K562 (cell line): ENCODE measurements around the gene PTGES3. TPM values are rescaled to one million over a fixed set of nuclear protein-coding genes. Genes with fewer than 3 reads are reported as not detected.

Source experiments
- ATAC-seq: fragments of 200-7000 bp; cut with Tn5 transposase; 3 replicates; pipeline ENCODE4 v1.9.1; 2020; ENCODE audit warnings: moderate library complexity
- BruUV-seq: library from RNA; stranded (reverse); fragments of 400-500 nt; replicated peaks from 2 replicates; lab custom pipeline; 2021; lab: Mats Ljungman, UMichigan
- CTCF ChIA-PET: fragments of 300-600 bp; formaldehyde crosslinking; extraction: SDS; loops from one replicate; lab custom pipeline; 2021; ENCODE audit warnings: low intra/inter-chr PET ratio; lab: Yijun Ruan, JAX
- POLR2A ChIA-PET: fragments of 300-600, 350-650 bp; sonication (Branson Sonifier 250); formaldehyde crosslinking; extraction: SDS; loops from one replicate; lab custom pipeline; 2021; ENCODE audit warnings: antibody characterized with exemption, inconsistent platforms; lab: Yijun Ruan, JAX
- DNase-seq, 4 experiments: peaks; one replicate each; pipeline versions ENCODE4 v3.0.0 to v3.0.0-alpha.2; 2011 to 2018; ENCODE audit warnings: low spot score in 3 of 4, mixed read lengths in 3 of 4; ENCODE audit errors: extremely low read depth in 1 of 4
- FAIRE-seq: peaks from 2 replicates; lab custom pipeline; 2011; peaks lifted over from hg19 to GRCh38; lab: Jason Lieb, UNC
- H2AFZ ChIP-seq: 2 replicates; pipeline ENCODE4 v1.6.0; 2011; ENCODE audit warnings: low read depth, low read length, control low read depth, inconsistent platforms
- H3K27ac ChIP-seq: fragments of 200-600 bp; 3 replicates; pipeline ENCODE4 v1.8.0; 2011; ENCODE audit warnings: low read depth, mild to moderate bottlenecking, control low read depth, inconsistent platforms, low read length, moderate library complexity, mixed read lengths; ENCODE audit errors: extremely low read depth
- H3K27me3 ChIP-seq, 2 experiments: fragments of 300-600 bp in 1 of 2; 2 replicates in 1 of 2; 3 replicates in 1 of 2; pipeline versions ENCODE4 v1.6.0 to v1.8.0; 2011; ENCODE audit warnings: inconsistent platforms in 2 of 2, low read length in 2 of 2, mild to moderate bottlenecking in 1 of 2, mixed read lengths in 1 of 2, moderate library complexity in 1 of 2; ENCODE audit not compliant: control insufficient read depth in 2 of 2, insufficient read depth in 2 of 2
- H3K36me3 ChIP-seq: fragments of 300-600 bp; 3 replicates; pipeline ENCODE4 v1.8.0; 2011; ENCODE audit warnings: mild to moderate bottlenecking, low read length, inconsistent platforms; ENCODE audit not compliant: control insufficient read depth, insufficient read depth
- H3K4me1 ChIP-seq, 2 experiments: fragments of 200-600 bp in 1 of 2; replicated peaks in 1 of 2; 2 replicates in 1 of 2; 3 replicates in 1 of 2; pipeline versions ENCODE4 v1.5.1 to v1.8.0; 2011; ENCODE audit warnings: inconsistent platforms in 2 of 2, low read length in 2 of 2, mild to moderate bottlenecking in 1 of 2, mixed read lengths in 1 of 2, moderate library complexity in 1 of 2; ENCODE audit not compliant: control insufficient read depth in 2 of 2, insufficient read depth in 2 of 2
- H3K4me2 ChIP-seq: 2 replicates; pipeline ENCODE4 v1.6.1; 2011; ENCODE audit warnings: low read length, control low read depth, inconsistent platforms, mixed read lengths; ENCODE audit not compliant: insufficient read depth
- H3K4me3 ChIP-seq: fragments of 200-600 bp; sonication (generic), shearing (Covaris generic); 2 replicates; pipeline ENCODE4 v1.5.1; 2016; ENCODE audit warnings: control low read depth, inconsistent platforms
- H3K79me2 ChIP-seq: fragments of 200-600 bp; 3 replicates; pipeline ENCODE4 v1.8.0; 2011; ENCODE audit warnings: low read length, inconsistent platforms; ENCODE audit not compliant: control insufficient read depth, insufficient read depth
- H3K9ac ChIP-seq, 2 experiments: 2 replicates each; pipeline versions ENCODE4 v1.6.0 to v1.6.1; 2011; ENCODE audit warnings: low read depth in 2 of 2, low read length in 2 of 2, control low read depth in 1 of 2, inconsistent platforms in 1 of 2, mild to moderate bottlenecking in 1 of 2, mixed read lengths in 1 of 2; ENCODE audit not compliant: insufficient read depth in 1 of 2
- H3K9me1 ChIP-seq: one replicate; pipeline ENCODE4 v1.6.0; 2011; ENCODE audit warnings: inconsistent platforms, mild to moderate bottlenecking, low read length, moderate library complexity; ENCODE audit not compliant: control insufficient read depth, insufficient read depth
- H3K9me3 ChIP-seq: replicated peaks from 2 replicates; pipeline ENCODE4 v1.5.1; 2011; ENCODE audit warnings: low read depth, low read length, inconsistent platforms; ENCODE audit not compliant: control insufficient read depth, insufficient read depth
- H4K20me1 ChIP-seq: replicated peaks from 2 replicates; pipeline ENCODE4 v1.6.1; 2011; ENCODE audit warnings: low read length, inconsistent platforms, mixed read lengths; ENCODE audit not compliant: control insufficient read depth, insufficient read depth
- ELF1 ChIP-seq: fragments of 200-800 bp; sonication (Bioruptor generic); IDR thresholded peaks from 2 replicates; pipeline ENCODE4 v1.6.1; 2016; ENCODE audit warnings: missing genetic modification characterization, missing compliant biosample characterization
- NKRF ChIP-seq: fragments of 450-650 bp; IDR thresholded peaks from 2 replicates; pipeline ENCODE4 v1.6.1; 2016; ENCODE audit warnings: borderline replicate concordance
- ZKSCAN1 ChIP-seq: fragments of 150-350 bp; IDR thresholded peaks from 2 replicates; pipeline ENCODE4 v1.6.1; 2016; ENCODE audit warnings: low read depth, low read length
- WGBS: fragments of 100-300 bp; shearing (Covaris generic); methylation state at CpG from one replicate; pipeline ENCODE4 v1.1.6; 2016; ENCODE audit warnings: low coverage, mixed read lengths; ENCODE audit not compliant: insufficient coverage; ENCODE audit errors: missing lambda C conversion rate; 5-methylcytosine and 5-hydroxymethylcytosine counted together
- in situ Hi-C: fragments of 300-500 bp; cut with MboI; formaldehyde crosslinking; loops from 4 replicates; pipeline ENCODE4 v1.15.0; 2018; ENCODE audit warnings: inconsistent platforms, mixed read lengths
- intact Hi-C: fragments of 100-400 bp; cut with micrococcal nuclease; formaldehyde crosslinking; loops from 2 replicates; pipeline ENCODE4 v1.14.2; 2022
- polyA plus RNA-seq, 8 experiments: library from polyadenylated mRNA; depleted of rRNA in 4 of 8; stranded (reverse) in 5 of 8; unstranded in 3 of 8; fragments of >200 nt; fragmentation: Nextera tagmentation in 2 of 8; fragmentation: Illumina TruSeq in 1 of 8; extraction: Ambion mirVana in 2 of 8; extraction: Trizol in 1 of 8; gene quantifications; 2 replicates each; pipeline versions ENCODE4 v1.2.1 to v1.2.3, GENCODE V29; 2011 to 2014; ENCODE audit warnings: inconsistent platforms in 1 of 8, missing spikeins in 1 of 8
- total RNA-seq, 7 experiments: library from RNA; depleted of rRNA in 6 of 7; stranded (reverse); fragments of >200 nt in 6 of 7; fragmentation: Illumina TruSeq in 2 of 7; extraction: Trizol in 2 of 7; gene quantifications; 2 replicates each; pipeline versions ENCODE4 v1.2.1 to v1.2.3, GENCODE V29; 2011 to 2021; ENCODE audit warnings: low replicate concordance in 1 of 7

The PTGES3 gene
- total and polyA plus RNA-seq, 9 of the 15 experiments (the other 6 are each of a cell fraction or from before 2014, with no cell fraction given) = 163 to 501 (median 213) TPM

DNA sequence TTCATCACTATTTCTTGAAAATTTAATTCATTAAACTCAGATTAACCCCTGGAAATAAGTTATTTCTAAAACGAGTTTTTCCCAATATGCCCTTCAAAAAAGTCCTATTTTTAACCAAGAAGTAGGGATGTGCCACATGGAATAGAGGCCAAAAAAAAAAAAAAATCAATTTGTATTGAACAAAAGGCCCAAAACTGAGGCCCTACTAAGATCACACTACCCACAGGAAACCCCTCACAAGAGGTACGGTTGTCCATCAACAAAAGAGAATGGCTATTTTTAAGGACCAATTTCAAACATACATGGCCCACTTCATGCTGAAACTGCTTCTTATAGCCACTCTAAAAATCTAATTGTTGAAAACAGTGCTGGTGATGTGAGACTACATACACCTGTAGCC is 50.5 kb downstream of the PTGES3 start:
- BruUV-seq = no TSS peak
- FAIRE-seq (no peak), DNase-seq (no peak)
- Histone ChIP-seq H3K27me3 (no peaks in the 10 kb centered on the region), H3K9ac (no peak overlapping the region), H2AFZ (no peak overlapping the region), H3K9me3 (no peaks in the 10 kb centered on the region), H3K4me3 (no peak overlapping the region)
- POLR2A ChIA-PET = interaction anchor here (1.7 to 2.0 kb wide), 2 partner anchors 12 to 51 kb away, joined by 5 to 19 read pairs; partner anchors contain the start of gene PTGES3
- WGBS = 48% methylated on average over 2 of the region's 2 CpGs
- TF ChIP-seq ELF1 (tag) = peak; percentile 44; the same call in 1 of the 2 replicates
- no peak for TF ChIP-seq NKRF
- peak; percentile 71; the same call in 1 of the 2 replicates for TF ChIP-seq ZKSCAN1
- TF ChIP-seq, all 486 proteins: peak for 2
- Histone ChIP-seq H3K9me1 (no peaks in the 10 kb centered on the region), H3K27ac (peak overlapping the region; percentile 56; the same call in 2 of the 3 replicates), H3K79me2 (peaks cover 57% of the 10 kb centered on the region), H3K4me1 (peaks cover 21 to 31% of the 10 kb centered on the region in 2 experiments), H3K36me3 (peaks cover 53% of the 10 kb centered on the region), H3K4me2 (no peak overlapping the region), H4K20me1 (peaks cover 5% of the 10 kb centered on the region; the same call in 1 of the 2 replicates)
- CTCF ChIA-PET = interaction anchor here (0.7 to 2.4 kb wide), 2 partner anchors 124 to 1889 kb away, joined by 7 to 10 read pairs; no protein-coding TSS in a partner anchor
- intact Hi-C loops = loop anchor here (2.0 to 10.0 kb wide), 7 partner anchors 51 to 520 kb away; partner anchors contain the start of genes APOF, NAB2, NACA and PRIM1
- ATAC-seq = no peak
- in situ Hi-C loops = no loop called here
